K562 (cell line): Measurements from ENCODE around the gene RPL28. TPM values are rescaled to one million over a fixed set of nuclear protein-coding genes. Genes with fewer than 3 reads are reported as not detected.
A peak's percentile ranks its signal among the peaks of the same experiment; 100 is the strongest.

Experiments
- FIP1L1 ChIP-seq: fragments of 200-400 bp; formaldehyde crosslinking; IDR thresholded peaks from 2 replicates; pipeline ENCODE4 v1.6.1; 2018; ENCODE audit warnings: mild to moderate bottlenecking, low read depth, low read length; ENCODE audit not compliant: poor library complexity, severe bottlenecking
- GABPA ChIP-seq: fragments of 200-800 bp; sonication (Bioruptor generic); conservative IDR thresholded peaks from 2 replicates; pipeline ENCODE4 v1.6.1; 2016; ENCODE audit warnings: low read depth, missing genetic modification characterization, missing compliant biosample characterization
- GABPB1 ChIP-seq: sonication (generic); formaldehyde crosslinking; IDR thresholded peaks from 2 replicates; pipeline ENCODE4 v1.8.0; 2022; ENCODE audit warnings: mild to moderate bottlenecking, missing genetic modification reagents
- GTF2A2 ChIP-seq: IDR thresholded peaks from 2 replicates; pipeline ENCODE4 v1.6.1; 2016; ENCODE audit warnings: mild to moderate bottlenecking, missing genetic modification characterization, missing compliant biosample characterization
- MYNN ChIP-seq, 2 experiments: sonication (generic); formaldehyde crosslinking in 1 of 2; IDR thresholded peaks; 2 replicates each; pipeline versions ENCODE4 v1.5.0 to v1.6.1; 2016 to 2020; ENCODE audit warnings: antibody characterized with exemption in 1 of 2, missing genetic modification reagents in 1 of 2
- PHB2 ChIP-seq: fragments of 450-650 bp; IDR thresholded peaks from 2 replicates; pipeline ENCODE4 v1.6.1; 2017; ENCODE audit warnings: low read depth
- RBM25 ChIP-seq: fragments of 200-400 bp; formaldehyde crosslinking; IDR thresholded peaks from 2 replicates; pipeline ENCODE4 v1.6.1; 2018; ENCODE audit warnings: low read length, low read depth, moderate library complexity; ENCODE audit not compliant: severe bottlenecking
- SAFB2 ChIP-seq: fragments of 200-400 bp; formaldehyde crosslinking; IDR thresholded peaks from 2 replicates; pipeline ENCODE4 v1.6.1; 2018; ENCODE audit warnings: borderline replicate concordance, low read length, low read depth, moderate library complexity; ENCODE audit not compliant: severe bottlenecking
- STAG1 ChIP-seq: sonication (generic); formaldehyde crosslinking; IDR thresholded peaks from 2 replicates; pipeline ENCODE4 v1.5.0; 2020; ENCODE audit warnings: missing genetic modification reagents, borderline replicate concordance
- TFAP4 ChIP-seq: sonication (generic); formaldehyde crosslinking; IDR thresholded peaks from 2 replicates; pipeline ENCODE4 v1.8.0; 2022; ENCODE audit warnings: missing genetic modification reagents, mild to moderate bottlenecking, moderate library complexity, borderline replicate concordance
- TRIM25 ChIP-seq: fragments of 450-650 bp; IDR thresholded peaks from 2 replicates; pipeline ENCODE4 v1.7.0; 2016; ENCODE audit warnings: borderline replicate concordance
- XRCC5 ChIP-seq: fragments of 200-400 bp; formaldehyde crosslinking; IDR thresholded peaks from 2 replicates; pipeline ENCODE4 v1.6.1; 2017; ENCODE audit warnings: low read depth, mild to moderate bottlenecking, low read length
- ZBTB1 ChIP-seq: sonication (generic); formaldehyde crosslinking; IDR thresholded peaks from 2 replicates; pipeline ENCODE4 v1.8.1; 2023; ENCODE audit warnings: missing genetic modification reagents, low read depth, mild to moderate bottlenecking, borderline replicate concordance
- ZBTB7A ChIP-seq: IDR thresholded peaks from 2 replicates; pipeline ENCODE4 v1.6.1; 2011; ENCODE audit warnings: low read depth, mild to moderate bottlenecking, low read length, moderate library complexity, borderline replicate concordance; ENCODE audit not compliant: control insufficient read depth
- ZMIZ1 ChIP-seq, 2 experiments: fragments of 150-350 bp in 1 of 2; IDR thresholded peaks; 2 replicates each; pipeline ENCODE4 v1.6.1; 2012 to 2016; ENCODE audit warnings: low read depth in 2 of 2, low read length in 2 of 2, mild to moderate bottlenecking in 1 of 2, moderate library complexity in 1 of 2
- ZNF217 ChIP-seq: sonication (generic); formaldehyde crosslinking; IDR thresholded peaks from 2 replicates; pipeline ENCODE4 v1.8.0; 2022; ENCODE audit warnings: mild to moderate bottlenecking, missing genetic modification reagents
- ZNF707 ChIP-seq: fragments of 250-450 bp; sonication (Bioruptor Pico); conservative IDR thresholded peaks from 2 replicates; pipeline ENCODE4 v1.8.0; 2022; ENCODE audit warnings: inconsistent platforms, mild to moderate bottlenecking, moderate library complexity
- ZNF778 ChIP-seq: fragments of 450-650 bp; formaldehyde crosslinking; IDR thresholded peaks from 2 replicates; pipeline ENCODE4 v1.4.0; 2020; ENCODE audit warnings: mild to moderate bottlenecking, moderate library complexity
- polyA plus RNA-seq, 8 experiments: library from polyadenylated mRNA; depleted of rRNA in 4 of 8; stranded (reverse) in 5 of 8; unstranded in 3 of 8; fragments of >200 nt; fragmentation: Nextera tagmentation in 2 of 8; fragmentation: Illumina TruSeq in 1 of 8; extraction: Ambion mirVana in 2 of 8; extraction: Trizol in 1 of 8; gene quantifications; 2 replicates each; pipeline versions ENCODE4 v1.2.1 to v1.2.3, GENCODE V29; 2011 to 2014; ENCODE audit warnings: inconsistent platforms in 1 of 8, missing spikeins in 1 of 8
- total RNA-seq, 7 experiments: library from RNA; depleted of rRNA in 6 of 7; stranded (reverse); fragments of >200 nt in 6 of 7; fragmentation: Illumina TruSeq in 2 of 7; extraction: Trizol in 2 of 7; gene quantifications; 2 replicates each; pipeline versions ENCODE4 v1.2.1 to v1.2.3, GENCODE V29; 2011 to 2021; ENCODE audit warnings: low replicate concordance in 1 of 7

RPL28 gene
- total and polyA plus RNA-seq, 9 of the 15 experiments (the other 6 are each of a cell fraction or from before 2014, with no cell fraction given): 124 to 3,106 (median 622) TPM

GRCh38 chr19:55385724-55386492 lies at the start of gene RPL28 (continued):
- TF ChIP-seq ZBTB7A (peak; percentile 15; the same call in 1 of the 2 replicates), STAG1 (CRISPR knock-in tag) (no peak), TRIM25 (no peak), ZNF217 (CRISPR knock-in tag) (no peak), ZBTB1 (CRISPR knock-in tag) (0 out of 2 replicates have a peak, but pooled peaks have one; percentile 48), GABPB1 (CRISPR knock-in tag) (peak; percentile 95), TFAP4 (CRISPR knock-in tag) (peak; percentile 49; the same call in 1 of the 2 replicates), PHB2 (no peak), SAFB2 (no peak), ZNF778 (CRISPR knock-in tag) (no peak), RBM25 (no peak), GABPA (tag) (peak; percentile 95), ZNF707 (CRISPR knock-in tag) (no peak), ZMIZ1 (IDR thresholded peaks at IDR 0.05; ENCODE audit: low read depth in 2 of 2, low read length in 2 of 2) (peak in 1 of 2 experiments; percentile 75; a peak in 2 of 4 replicates), FIP1L1 (no peak), MYNN (IDR thresholded peaks at IDR 0.05) (no peak), MYNN (CRISPR knock-in tag; IDR thresholded peaks at IDR 0.05) (no peak), GTF2A2 (peak; percentile 64; the same call in 1 of the 2 replicates), XRCC5 (no peak)
